Ishikawa (cell line): ENCODE results near the gene TUBB4B.

ENCODE experiments used
- CEBPB ChIP-seq: IDR thresholded peaks from 2 replicates; pipeline ENCODE4 v1.6.1; 2012
- CREB1 ChIP-seq: IDR thresholded peaks from 2 replicates; pipeline ENCODE4 v1.6.1; 2012; ENCODE audit warnings: low read depth
- EGR1 ChIP-seq: IDR thresholded peaks from 2 replicates; pipeline ENCODE4 v1.6.1; 2012
- EP300 ChIP-seq: IDR thresholded peaks from 2 replicates; pipeline ENCODE4 v1.6.1; 2012; ENCODE audit warnings: borderline replicate concordance
- FOXM1 ChIP-seq: IDR thresholded peaks from 2 replicates; pipeline ENCODE4 v1.6.1; 2012; ENCODE audit warnings: low read depth, borderline replicate concordance
- MAX ChIP-seq: IDR thresholded peaks from 2 replicates; pipeline ENCODE4 v1.6.1; 2012
- NFIC ChIP-seq: IDR thresholded peaks from 2 replicates; pipeline ENCODE4 v1.6.1; 2012
- RAD21 ChIP-seq: IDR thresholded peaks from 2 replicates; pipeline ENCODE4 v1.6.1; 2012; ENCODE audit warnings: low read depth
- TAF1 ChIP-seq: IDR thresholded peaks from 2 replicates; pipeline ENCODE4 v1.6.1; 2012; ENCODE audit warnings: low read depth, mild to moderate bottlenecking
- TCF12 ChIP-seq: IDR thresholded peaks from 2 replicates; pipeline ENCODE4 v1.6.1; 2012; ENCODE audit warnings: low read depth
- TEAD4 ChIP-seq: IDR thresholded peaks from 2 replicates; pipeline ENCODE4 v1.6.1; 2012
- USF1 ChIP-seq: IDR thresholded peaks from 2 replicates; pipeline ENCODE4 v1.6.1; 2012
- YY1 ChIP-seq: IDR thresholded peaks from 2 replicates; pipeline ENCODE4 v1.6.1; 2012; ENCODE audit warnings: low read depth
- ZBTB7A ChIP-seq: IDR thresholded peaks from 2 replicates; pipeline ENCODE4 v1.6.1; 2012; ENCODE audit warnings: low read depth
- TF ChIP-seq, protein P1 (sequence below): IDR thresholded peaks from 2 replicates; pipeline ENCODE4 v1.6.1; 2012; ENCODE audit warnings: low read depth, mild to moderate bottlenecking

TUBB4B gene

DNA sequence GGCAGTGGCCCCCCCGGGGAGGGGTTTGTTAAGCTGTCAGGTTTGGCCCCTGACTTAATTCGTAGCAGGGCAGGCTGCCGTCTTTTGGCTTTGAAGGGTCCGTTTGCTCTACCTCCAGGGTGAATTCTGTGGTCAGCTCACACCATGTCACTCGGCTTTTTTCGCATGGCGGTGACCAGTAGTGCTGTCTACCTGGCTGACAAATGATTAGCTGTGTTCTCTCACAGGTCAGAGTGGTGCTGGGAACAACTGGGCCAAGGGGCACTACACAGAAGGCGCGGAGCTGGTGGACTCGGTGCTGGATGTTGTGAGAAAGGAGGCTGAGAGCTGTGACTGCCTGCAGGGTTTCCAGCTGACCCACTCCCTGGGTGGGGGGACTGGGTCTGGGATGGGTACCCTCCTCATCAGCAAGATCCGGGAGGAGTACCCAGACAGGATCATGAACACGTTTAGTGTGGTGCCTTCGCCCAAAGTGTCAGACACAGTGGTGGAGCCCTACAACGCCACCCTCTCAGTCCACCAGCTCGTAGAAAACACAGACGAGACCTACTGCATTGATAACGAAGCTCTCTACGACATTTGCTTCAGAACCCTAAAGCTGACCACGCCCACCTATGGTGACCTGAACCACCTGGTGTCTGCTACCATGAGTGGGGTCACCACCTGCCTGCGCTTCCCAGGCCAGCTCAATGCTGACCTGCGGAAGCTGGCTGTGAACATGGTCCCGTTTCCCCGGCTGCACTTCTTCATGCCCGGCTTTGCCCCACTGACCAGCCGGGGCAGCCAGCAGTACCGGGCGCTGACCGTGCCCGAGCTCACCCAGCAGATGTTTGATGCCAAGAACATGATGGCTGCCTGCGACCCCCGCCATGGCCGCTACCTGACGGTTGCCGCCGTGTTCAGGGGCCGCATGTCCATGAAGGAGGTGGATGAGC, 1.4 kb downstream of the TUBB4B start:
- TF ChIP-seq TCF12 (no peak), EP300 (no peak), RAD21 (no peak), ZBTB7A (no peak), TAF1 (no peak)

- TF ChIP-seq CEBPB (no peak), CREB1 (no peak), RAD21 (no peak), MAX (no peak), TCF12 (0 out of 2 replicates have a peak, but pooled peaks have one; percentile 14), USF1 (no peak), ZBTB7A (no peak), NFIC (no peak), TAF1 (no peak), TEAD4 (no peak), FOXM1 (no peak), EGR1 (no peak), EP300 (0 out of 2 replicates have a peak, but pooled peaks have one; percentile 6), YY1 (peak; percentile 27; the same call in 1 of the 2 replicates)
- TF ChIP-seq, protein P1, sequence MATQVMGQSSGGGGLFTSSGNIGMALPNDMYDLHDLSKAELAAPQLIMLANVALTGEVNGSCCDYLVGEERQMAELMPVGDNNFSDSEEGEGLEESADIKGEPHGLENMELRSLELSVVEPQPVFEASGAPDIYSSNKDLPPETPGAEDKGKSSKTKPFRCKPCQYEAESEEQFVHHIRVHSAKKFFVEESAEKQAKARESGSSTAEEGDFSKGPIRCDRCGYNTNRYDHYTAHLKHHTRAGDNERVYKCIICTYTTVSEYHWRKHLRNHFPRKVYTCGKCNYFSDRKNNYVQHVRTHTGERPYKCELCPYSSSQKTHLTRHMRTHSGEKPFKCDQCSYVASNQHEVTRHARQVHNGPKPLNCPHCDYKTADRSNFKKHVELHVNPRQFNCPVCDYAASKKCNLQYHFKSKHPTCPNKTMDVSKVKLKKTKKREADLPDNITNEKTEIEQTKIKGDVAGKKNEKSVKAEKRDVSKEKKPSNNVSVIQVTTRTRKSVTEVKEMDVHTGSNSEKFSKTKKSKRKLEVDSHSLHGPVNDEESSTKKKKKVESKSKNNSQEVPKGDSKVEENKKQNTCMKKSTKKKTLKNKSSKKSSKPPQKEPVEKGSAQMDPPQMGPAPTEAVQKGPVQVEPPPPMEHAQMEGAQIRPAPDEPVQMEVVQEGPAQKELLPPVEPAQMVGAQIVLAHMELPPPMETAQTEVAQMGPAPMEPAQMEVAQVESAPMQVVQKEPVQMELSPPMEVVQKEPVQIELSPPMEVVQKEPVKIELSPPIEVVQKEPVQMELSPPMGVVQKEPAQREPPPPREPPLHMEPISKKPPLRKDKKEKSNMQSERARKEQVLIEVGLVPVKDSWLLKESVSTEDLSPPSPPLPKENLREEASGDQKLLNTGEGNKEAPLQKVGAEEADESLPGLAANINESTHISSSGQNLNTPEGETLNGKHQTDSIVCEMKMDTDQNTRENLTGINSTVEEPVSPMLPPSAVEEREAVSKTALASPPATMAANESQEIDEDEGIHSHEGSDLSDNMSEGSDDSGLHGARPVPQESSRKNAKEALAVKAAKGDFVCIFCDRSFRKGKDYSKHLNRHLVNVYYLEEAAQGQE = no peak
These were observed 2.8 kb downstream of the TUBB4B start for GRCh38 chr9:137243626-137244485.

DNA sequence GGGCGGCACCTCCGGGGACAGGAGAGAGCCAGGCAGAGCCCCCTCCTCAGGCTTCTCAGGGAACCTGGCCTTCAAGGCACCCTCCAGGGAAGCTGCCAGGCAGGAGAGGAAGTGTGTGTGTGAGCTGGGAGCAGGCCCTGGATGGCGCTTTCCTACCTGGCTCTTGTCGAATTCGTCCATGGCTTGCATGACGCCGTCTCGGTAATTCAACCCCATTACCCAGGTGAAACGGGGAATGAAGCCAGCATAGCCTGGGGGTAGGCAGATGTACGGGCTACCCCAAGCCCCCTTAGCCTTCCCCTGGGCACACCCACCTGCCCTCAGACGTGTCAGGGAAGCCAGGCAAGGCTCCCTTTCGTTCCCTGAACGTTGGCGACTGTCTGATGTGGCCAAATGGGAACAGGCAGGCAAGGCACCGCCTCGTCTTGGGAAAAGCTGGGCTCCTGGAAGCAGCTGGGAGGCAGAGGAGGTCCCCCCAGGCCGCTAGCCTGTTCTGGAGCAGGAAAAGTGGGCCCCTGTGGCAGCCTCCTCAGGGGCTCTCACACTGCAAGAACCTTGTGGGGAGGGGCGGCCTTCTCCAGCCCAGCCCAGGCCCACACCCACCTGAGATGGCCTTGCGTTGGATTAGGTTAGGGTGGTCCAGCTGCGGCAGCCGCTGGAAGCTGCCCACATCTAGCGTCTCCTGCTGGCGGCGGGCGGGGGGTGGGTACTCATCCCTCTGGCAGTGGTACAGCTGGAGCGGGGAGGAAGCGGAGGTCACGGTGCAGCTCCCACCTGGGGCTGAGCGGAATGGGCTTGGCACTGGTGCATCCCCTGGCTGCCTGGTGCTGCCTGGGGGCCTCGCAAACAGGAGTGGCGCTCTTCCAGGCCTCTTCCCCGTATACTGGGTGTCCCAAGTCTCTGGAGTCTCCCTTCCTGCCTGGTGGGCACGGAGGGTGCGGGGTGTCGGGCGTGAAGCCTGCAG, 3.7 kb downstream of the TUBB4B start:
- TF ChIP-seq ZBTB7A = no peak
- no peak for TF ChIP-seq USF1
- TF ChIP-seq FOXM1 = no peak
- TF ChIP-seq CEBPB = no peak
- TF ChIP-seq EP300 = no peak
- no peak for TF ChIP-seq NFIC
- TF ChIP-seq, protein P1 = no peak
- TF ChIP-seq CREB1 = no peak
- no peak for TF ChIP-seq TEAD4
- TF ChIP-seq TCF12 = no peak
- TF ChIP-seq MAX = no peak
- TF ChIP-seq TAF1 = no peak
- no peak for TF ChIP-seq YY1
- TF ChIP-seq EGR1 = no peak
- no peak for TF ChIP-seq RAD21
